K562 (cell line): ENCODE results near the gene XYLB. TPM values are rescaled to one million over a fixed set of nuclear protein-coding genes. Genes with fewer than 3 reads are reported as not detected.

ENCODE experiments used
- ZNF407 ChIP-seq: fragments of 450-650 bp; IDR thresholded peaks from 2 replicates; pipeline ENCODE4 v1.6.1; 2016; ENCODE audit warnings: low read depth
- polyA plus RNA-seq, 8 experiments: library from polyadenylated mRNA; depleted of rRNA in 4 of 8; stranded (reverse) in 5 of 8; unstranded in 3 of 8; fragments of >200 nt; fragmentation: Nextera tagmentation in 2 of 8; fragmentation: Illumina TruSeq in 1 of 8; extraction: Ambion mirVana in 2 of 8; extraction: Trizol in 1 of 8; gene quantifications; 2 replicates each; pipeline versions ENCODE4 v1.2.1 to v1.2.3, GENCODE V29; 2011 to 2014; ENCODE audit warnings: inconsistent platforms in 1 of 8, missing spikeins in 1 of 8
- total RNA-seq, 7 experiments: library from RNA; depleted of rRNA in 6 of 7; stranded (reverse); fragments of >200 nt in 6 of 7; fragmentation: Illumina TruSeq in 2 of 7; extraction: Trizol in 2 of 7; gene quantifications; 2 replicates each; pipeline versions ENCODE4 v1.2.1 to v1.2.3, GENCODE V29; 2011 to 2021; ENCODE audit warnings: low replicate concordance in 1 of 7

Gene XYLB
- total and polyA plus RNA-seq, 9 of the 15 experiments (the other 6 are each of a cell fraction or from before 2014, with no cell fraction given) = 4.0 to 20.2 (median 13.2) TPM

- TF ChIP-seq ZNF407 = no peak
Measured at GRCh38 chr3:38454884-38455638, 108.5 kb downstream of the XYLB start (continued).
